Measurements from ENCODE around the gene KNOP1.
"Not testable (repeated sequence)": the region's sequence is repeated elsewhere in the genome, so short reads cannot be mapped to it uniquely, and the experiment has no call there.

DNA sequence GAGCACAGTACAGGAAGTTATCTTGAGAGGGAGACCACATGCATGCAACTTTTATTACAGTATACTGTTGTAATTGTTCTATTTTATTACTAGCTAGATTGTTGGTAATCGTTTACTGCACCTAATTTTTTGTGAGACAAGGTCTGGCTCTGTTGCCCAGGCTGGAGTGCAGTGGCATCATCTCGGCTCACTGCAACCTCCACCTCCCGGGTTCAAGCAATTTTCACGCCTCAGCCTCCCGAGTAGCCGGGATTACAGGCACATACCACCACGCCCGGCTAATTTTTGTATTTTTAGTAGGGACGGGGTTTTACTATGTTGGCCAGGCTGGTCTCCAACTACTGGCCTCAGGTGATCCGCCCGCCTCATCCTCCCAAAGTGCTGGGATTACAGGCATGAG lies 1.3 kb downstream of the KNOP1 start:
- TF ChIP-seq POLR2A (IDR thresholded peaks at IDR 0.05; ENCODE audit: low read length); GATA1 (IDR thresholded peaks at IDR 0.05; ENCODE audit: low read depth, low read length): not testable (repeated sequence)

Data from erythroblast (primary cell).